Measurements from ENCODE around the gene CBFA2T2.

DNA sequence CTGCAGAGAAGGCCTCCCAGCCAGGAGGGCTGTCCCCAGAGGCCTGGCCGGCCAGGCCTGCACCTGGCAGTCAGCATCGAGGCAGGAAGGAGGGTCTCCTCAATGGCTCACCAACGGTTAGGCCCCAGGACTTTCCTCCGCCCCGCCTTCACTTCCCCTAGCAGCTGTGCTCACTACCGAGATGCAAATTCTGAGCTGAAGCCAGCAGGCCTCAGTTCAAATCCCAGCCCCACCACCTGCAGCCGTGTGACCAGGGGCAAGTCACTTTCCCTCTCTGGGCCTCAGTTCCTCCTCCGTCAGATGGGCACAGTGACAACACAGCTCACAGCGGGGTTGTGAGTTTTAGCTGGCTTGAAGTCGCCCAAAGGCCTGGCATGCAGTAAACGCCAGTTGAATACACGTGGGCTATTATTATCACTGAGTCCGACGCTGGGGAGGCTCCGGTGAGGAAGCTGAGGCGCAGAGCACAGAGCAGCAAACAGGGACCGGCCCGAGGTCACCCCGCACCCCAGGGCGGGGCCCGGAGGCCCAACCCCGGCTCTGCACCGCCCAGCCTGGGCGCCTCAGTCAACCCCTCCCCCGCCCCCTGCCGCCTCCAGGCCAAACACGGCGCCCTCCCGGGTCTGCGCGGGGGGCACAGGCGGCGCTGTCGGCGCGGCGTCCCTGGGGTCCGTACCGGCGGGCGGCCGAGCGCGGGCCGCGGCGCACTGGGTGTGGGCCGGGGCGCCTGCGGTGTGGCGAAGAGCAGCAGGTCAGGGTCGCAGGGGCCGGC lies 195.6 kb downstream of the CBFA2T2 start:
- TF ChIP-seq, protein P1, sequence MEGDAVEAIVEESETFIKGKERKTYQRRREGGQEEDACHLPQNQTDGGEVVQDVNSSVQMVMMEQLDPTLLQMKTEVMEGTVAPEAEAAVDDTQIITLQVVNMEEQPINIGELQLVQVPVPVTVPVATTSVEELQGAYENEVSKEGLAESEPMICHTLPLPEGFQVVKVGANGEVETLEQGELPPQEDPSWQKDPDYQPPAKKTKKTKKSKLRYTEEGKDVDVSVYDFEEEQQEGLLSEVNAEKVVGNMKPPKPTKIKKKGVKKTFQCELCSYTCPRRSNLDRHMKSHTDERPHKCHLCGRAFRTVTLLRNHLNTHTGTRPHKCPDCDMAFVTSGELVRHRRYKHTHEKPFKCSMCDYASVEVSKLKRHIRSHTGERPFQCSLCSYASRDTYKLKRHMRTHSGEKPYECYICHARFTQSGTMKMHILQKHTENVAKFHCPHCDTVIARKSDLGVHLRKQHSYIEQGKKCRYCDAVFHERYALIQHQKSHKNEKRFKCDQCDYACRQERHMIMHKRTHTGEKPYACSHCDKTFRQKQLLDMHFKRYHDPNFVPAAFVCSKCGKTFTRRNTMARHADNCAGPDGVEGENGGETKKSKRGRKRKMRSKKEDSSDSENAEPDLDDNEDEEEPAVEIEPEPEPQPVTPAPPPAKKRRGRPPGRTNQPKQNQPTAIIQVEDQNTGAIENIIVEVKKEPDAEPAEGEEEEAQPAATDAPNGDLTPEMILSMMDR (optimal IDR thresholded peaks at IDR 0.05 in 1 of 3, IDR thresholded peaks at IDR 0.05 in 1 of 3, conservative IDR thresholded peaks at IDR 0.05 in 1 of 3; ENCODE audit: extremely low read depth in 1 of 3, insufficient read depth in 2 of 3, low read length in 3 of 3), result no peak
- TF ChIP-seq EZH2 (IDR thresholded peaks at IDR 0.05; ENCODE audit: low read length), result no peak

All from keratinocyte (primary cell).